MM.1S (cell line): ENCODE results near the gene TGM4.

ENCODE experiments used
- DNase-seq: peaks from one replicate; pipeline ENCODE4 v3.0.0-alpha.2; 2015
- H2AFZ ChIP-seq: fragments of 300-600 bp; sonication (generic); 2 replicates; pipeline ENCODE4 v1.6.0; 2016; ENCODE audit warnings: antibody characterized with exemption, low read length
- H3F3A ChIP-seq: fragments of 300-600 bp; sonication (generic); 2 replicates; pipeline ENCODE4 v1.6.1; 2016; ENCODE audit warnings: mild to moderate bottlenecking, antibody characterized with exemption, low read length, moderate library complexity, mixed read lengths; ENCODE audit not compliant: insufficient read depth
- H3K27ac ChIP-seq: fragments of 300-600 bp; sonication (generic); 2 replicates; pipeline ENCODE4 v1.5.1; 2016; ENCODE audit warnings: mild to moderate bottlenecking, low read length
- H3K27me3 ChIP-seq: fragments of 300-600 bp; sonication (generic); replicated peaks from 2 replicates; pipeline ENCODE4 v1.6.0; 2016; ENCODE audit warnings: low read length; ENCODE audit not compliant: insufficient read depth
- H3K36me3 ChIP-seq: fragments of 300-600 bp; sonication (generic); replicated peaks from 2 replicates; pipeline ENCODE4 v1.6.1; 2016; ENCODE audit warnings: mild to moderate bottlenecking, low read length, mixed read lengths; ENCODE audit not compliant: insufficient read depth
- H3K4me1 ChIP-seq: fragments of 300-600 bp; sonication (generic); 2 replicates; pipeline ENCODE4 v1.6.1; 2016; ENCODE audit warnings: low read length, mixed read lengths
- H3K4me2 ChIP-seq: fragments of 300-600 bp; sonication (generic); 2 replicates; pipeline ENCODE4 v1.6.0; 2016; ENCODE audit warnings: low read depth, low read length
- H3K4me3 ChIP-seq: fragments of 300-600 bp; sonication (generic); 2 replicates; pipeline ENCODE4 v1.5.1; 2016; ENCODE audit warnings: low read length, mixed read lengths
- H3K79me2 ChIP-seq: fragments of 300-600 bp; sonication (generic); 2 replicates; pipeline ENCODE4 v1.6.1; 2016; ENCODE audit warnings: mixed run types, low read length, mixed read lengths
- H3K9ac ChIP-seq: fragments of 300-600 bp; sonication (generic); 2 replicates; pipeline ENCODE4 v1.6.1; 2016; ENCODE audit warnings: low read length, mixed read lengths
- H3K9me2 ChIP-seq: fragments of 300-600 bp; sonication (generic); replicated peaks from 2 replicates; pipeline ENCODE4 v1.6.1; 2016; ENCODE audit warnings: mild to moderate bottlenecking, low read length, mixed read lengths; ENCODE audit not compliant: insufficient read depth
- H3K9me3 ChIP-seq: fragments of 300-600 bp; sonication (generic); replicated peaks from 2 replicates; pipeline ENCODE4 v1.6.1; 2016; ENCODE audit warnings: mild to moderate bottlenecking, low read length, mixed read lengths; ENCODE audit not compliant: insufficient read depth
- H4K20me1 ChIP-seq: fragments of 300-600 bp; sonication (generic); 2 replicates; pipeline ENCODE4 v1.6.1; 2016; ENCODE audit warnings: mild to moderate bottlenecking, low read length, moderate library complexity, mixed read lengths; ENCODE audit not compliant: insufficient read depth
- EZH2 ChIP-seq: fragments of 300-600 bp; sonication (generic); optimal IDR thresholded peaks from 2 replicates; pipeline ENCODE3; 2017; ENCODE audit warnings: low read depth, mild to moderate bottlenecking, antibody characterized with exemption, low read length, mixed read lengths
- EZH2phosphoT487 ChIP-seq: fragments of 300-600 bp; sonication (generic); IDR thresholded peaks from 2 replicates; pipeline ENCODE4 v1.6.1; 2018; ENCODE audit warnings: antibody characterized with exemption, low read length
- TF ChIP-seq, protein P1 (sequence below): fragments of 300-600 bp; sonication (generic); IDR thresholded peaks from 2 replicates; pipeline ENCODE4 v1.5.1; 2016; ENCODE audit warnings: antibody characterized with exemption, low read length, mixed read lengths

Gene TGM4

GRCh38 chr3:44903314-44903713 is 28.9 kb downstream of the TGM4 start:
- H3K9ac ChIP-seq: no peak overlapping the region

DNA sequence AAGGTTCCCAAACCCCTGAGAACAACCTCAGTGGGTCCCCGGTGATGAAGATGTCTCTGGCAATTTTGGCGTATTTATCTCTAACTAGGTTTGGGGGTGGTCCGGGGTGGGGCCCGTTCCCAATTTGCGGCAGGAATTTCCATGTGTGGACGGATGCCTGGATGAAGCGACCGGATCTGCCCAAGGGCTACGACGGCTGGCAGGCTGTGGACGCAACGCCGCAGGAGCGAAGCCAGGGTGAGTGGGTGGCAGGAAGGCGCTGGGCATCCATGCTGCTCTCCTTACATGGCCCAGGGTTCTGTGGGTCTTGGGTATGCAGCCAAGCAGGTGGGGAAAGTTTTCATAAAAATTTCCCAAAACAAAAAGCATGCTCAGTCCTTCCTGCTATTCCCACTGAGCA is 29.3 kb downstream of the TGM4 start:
- DNase-seq: no peak
- no peaks in the 10 kb centered on the region for H3K9me3 ChIP-seq
- H3K27ac ChIP-seq: no peak overlapping the region
- H3F3A ChIP-seq: no peaks in the 10 kb centered on the region
- H4K20me1 ChIP-seq: no peaks in the 10 kb centered on the region
- H3K36me3 ChIP-seq: no peaks in the 10 kb centered on the region
- no peak overlapping the region for H3K9ac ChIP-seq
- H3K9me2 ChIP-seq: no peaks in the 10 kb centered on the region
- H2AFZ ChIP-seq: no peak overlapping the region
- no peak overlapping the region for H3K4me2 ChIP-seq
- no peak overlapping the region for H3K4me3 ChIP-seq
- H3K4me1 ChIP-seq: no peaks in the 10 kb centered on the region
- TF ChIP-seq EZH2phosphoT487: no peak
- no peaks in the 10 kb centered on the region for H3K27me3 ChIP-seq
- H3K79me2 ChIP-seq: no peaks in the 10 kb centered on the region

More at GRCh38 chr3:44903314-44903713, 28.9 kb downstream of the TGM4 start:
- Histone ChIP-seq H3F3A (no peaks in the 10 kb centered on the region), H3K4me2 (no peak overlapping the region), H3K79me2 (no peaks in the 10 kb centered on the region), H3K9me2 (no peaks in the 10 kb centered on the region), H3K27me3 (no peaks in the 10 kb centered on the region), H2AFZ (no peak overlapping the region), H4K20me1 (no peaks in the 10 kb centered on the region), H3K9me3 (no peaks in the 10 kb centered on the region), H3K27ac (no peak overlapping the region), H3K36me3 (no peaks in the 10 kb centered on the region), H3K4me1 (no peaks in the 10 kb centered on the region), H3K4me3 (no peak overlapping the region)
- no peak for DNase-seq
- TF ChIP-seq EZH2: no peak
- no peak for TF ChIP-seq EZH2phosphoT487
- TF ChIP-seq, protein P1, sequence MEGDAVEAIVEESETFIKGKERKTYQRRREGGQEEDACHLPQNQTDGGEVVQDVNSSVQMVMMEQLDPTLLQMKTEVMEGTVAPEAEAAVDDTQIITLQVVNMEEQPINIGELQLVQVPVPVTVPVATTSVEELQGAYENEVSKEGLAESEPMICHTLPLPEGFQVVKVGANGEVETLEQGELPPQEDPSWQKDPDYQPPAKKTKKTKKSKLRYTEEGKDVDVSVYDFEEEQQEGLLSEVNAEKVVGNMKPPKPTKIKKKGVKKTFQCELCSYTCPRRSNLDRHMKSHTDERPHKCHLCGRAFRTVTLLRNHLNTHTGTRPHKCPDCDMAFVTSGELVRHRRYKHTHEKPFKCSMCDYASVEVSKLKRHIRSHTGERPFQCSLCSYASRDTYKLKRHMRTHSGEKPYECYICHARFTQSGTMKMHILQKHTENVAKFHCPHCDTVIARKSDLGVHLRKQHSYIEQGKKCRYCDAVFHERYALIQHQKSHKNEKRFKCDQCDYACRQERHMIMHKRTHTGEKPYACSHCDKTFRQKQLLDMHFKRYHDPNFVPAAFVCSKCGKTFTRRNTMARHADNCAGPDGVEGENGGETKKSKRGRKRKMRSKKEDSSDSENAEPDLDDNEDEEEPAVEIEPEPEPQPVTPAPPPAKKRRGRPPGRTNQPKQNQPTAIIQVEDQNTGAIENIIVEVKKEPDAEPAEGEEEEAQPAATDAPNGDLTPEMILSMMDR: no peak

DNA sequence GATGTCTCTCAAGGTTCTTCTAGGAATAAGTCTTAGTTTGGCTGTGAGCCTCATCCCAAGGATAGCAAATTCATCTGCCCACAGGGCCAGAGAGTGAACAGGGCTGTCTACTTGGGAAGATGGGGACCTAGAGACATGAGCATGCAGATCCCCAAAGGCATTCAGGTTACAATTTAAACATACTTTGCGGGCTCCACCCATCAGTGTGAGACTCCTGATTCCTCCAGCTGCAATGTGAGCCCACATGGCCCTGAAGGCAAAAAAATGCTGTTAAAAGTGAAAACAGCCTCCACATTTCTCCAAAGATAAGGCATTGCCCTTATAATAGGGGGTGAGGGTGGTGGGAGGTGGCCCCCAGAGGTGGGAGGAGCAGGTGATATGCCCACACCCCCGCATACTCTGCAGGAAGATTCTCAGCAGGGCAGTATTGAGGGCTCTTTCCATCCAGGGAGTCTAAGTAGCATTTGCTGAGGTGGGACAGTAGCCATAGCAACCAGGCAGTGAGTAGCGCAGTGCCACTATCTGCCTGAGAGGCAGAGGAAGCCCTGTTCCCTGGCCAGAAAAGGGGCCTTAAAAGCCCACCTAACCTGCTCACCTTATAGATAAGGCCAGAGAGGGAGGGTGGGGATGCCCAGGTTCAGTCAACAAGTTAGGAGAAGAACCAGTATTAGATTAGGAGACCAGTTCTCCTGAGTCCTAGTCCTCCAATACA is 31.2 kb downstream of the TGM4 start:
- no peaks in the 10 kb centered on the region for H3K36me3 ChIP-seq

More for the DNA sequence above, 31.2 kb downstream of the TGM4 start:
- H3K4me3 ChIP-seq: no peak overlapping the region
- no peak overlapping the region for H2AFZ ChIP-seq
- no peaks in the 10 kb centered on the region for H3K4me1 ChIP-seq
- H4K20me1 ChIP-seq: no peaks in the 10 kb centered on the region
- H3K27ac ChIP-seq: no peak overlapping the region
- H3F3A ChIP-seq: no peaks in the 10 kb centered on the region
- H3K9me2 ChIP-seq: no peaks in the 10 kb centered on the region
- H3K27me3 ChIP-seq: no peaks in the 10 kb centered on the region
- TF ChIP-seq EZH2: no peak
- TF ChIP-seq, protein P1: no peak
- no peak for TF ChIP-seq EZH2phosphoT487
- H3K9ac ChIP-seq: no peak overlapping the region
- no peaks in the 10 kb centered on the region for H3K79me2 ChIP-seq
- H3K4me2 ChIP-seq: no peak overlapping the region
- DNase-seq: no peak
- no peaks in the 10 kb centered on the region for H3K9me3 ChIP-seq
